A673 (cell line): ENCODE measurements around the gene LDLRAD3. TPM values are rescaled to one million over a fixed set of nuclear protein-coding genes. Genes with fewer than 3 reads are reported as not detected.

Source experiments
- BruUV-seq: library from RNA; stranded (reverse); fragments of 400-500 nt; replicated peaks from 2 replicates; lab custom pipeline; 2021; lab: Mats Ljungman, UMichigan
- CTCF ChIA-PET: fragments of 300-600 bp; sonication (Branson Sonifier 250); formaldehyde crosslinking; loops from one replicate; lab custom pipeline; 2022; ENCODE audit warnings: antibody characterized with exemption; lab: Charles Lee
- POLR2A ChIA-PET: fragments of 300-600 bp; sonication (Branson Sonifier 250); formaldehyde crosslinking; loops from one replicate; lab custom pipeline; 2022; ENCODE audit warnings: antibody characterized with exemption; ENCODE audit not compliant: low non-redundant PET; lab: Charles Lee
- DNase-seq: peaks from one replicate; pipeline ENCODE4 v3.0.0-alpha.2; 2015; ENCODE audit warnings: low spot score
- H3K27ac ChIP-seq: fragments of 200-600 bp; sonication (generic); 2 replicates; pipeline ENCODE4 v1.5.1; 2016; ENCODE audit warnings: mixed run types, low read depth, mild to moderate bottlenecking, mixed read lengths, antibody characterized with exemption, low read length; ENCODE audit not compliant: poor library complexity, severe bottlenecking
- H3K27me3 ChIP-seq: fragments of 200-600 bp; sonication (generic); replicated peaks from 2 replicates; pipeline ENCODE4 v1.6.1; 2017; ENCODE audit warnings: mixed run types, low read depth, mild to moderate bottlenecking, mixed read lengths, antibody characterized with exemption, low read length; ENCODE audit not compliant: insufficient read depth, poor library complexity
- H3K36me3 ChIP-seq: fragments of 200-600 bp; sonication (generic); 2 replicates; pipeline ENCODE4 v1.6.1; 2016; ENCODE audit warnings: mixed run types, mild to moderate bottlenecking, mixed read lengths, antibody characterized with exemption, low read length; ENCODE audit not compliant: insufficient read depth, poor library complexity, severe bottlenecking
- H3K4me1 ChIP-seq: fragments of 200-600 bp; sonication (generic); 2 replicates; pipeline ENCODE4 v1.6.1; 2017; ENCODE audit warnings: mixed run types, mild to moderate bottlenecking, mixed read lengths, antibody characterized with exemption, low read length; ENCODE audit not compliant: insufficient read depth, poor library complexity, severe bottlenecking
- H3K4me3 ChIP-seq: fragments of 200-600 bp; sonication (generic); 2 replicates; pipeline ENCODE4 v1.5.1; 2016; ENCODE audit warnings: low read depth, mixed run types, mild to moderate bottlenecking, mixed read lengths, low read length; ENCODE audit not compliant: poor library complexity, severe bottlenecking
- H3K9me3 ChIP-seq: fragments of 200-600 bp; sonication (generic); 2 replicates; pipeline ENCODE4 v1.6.1; 2016; ENCODE audit warnings: mixed run types, low read depth, mild to moderate bottlenecking, mixed read lengths, antibody characterized with exemption, low read length; ENCODE audit not compliant: poor library complexity, severe bottlenecking
- EZH2 ChIP-seq: fragments of 200-600 bp; sonication (generic); IDR thresholded peaks from 2 replicates; pipeline ENCODE4 v1.6.1; 2017; ENCODE audit warnings: borderline replicate concordance, low read depth, mild to moderate bottlenecking, mixed read lengths, antibody characterized with exemption, low read length; ENCODE audit not compliant: poor library complexity, severe bottlenecking
- intact Hi-C: fragments of 100-400 bp; cut with micrococcal nuclease; formaldehyde crosslinking; loops from one replicate; pipeline ENCODE4 v1.10.0; 2022; ENCODE audit not compliant: unreplicated experiment
- total RNA-seq: library from RNA; stranded (reverse); gene quantifications from 2 replicates; pipeline ENCODE4 v1.2.3, GENCODE V29; 2021
- TF ChIP-seq, protein P1 (sequence below): fragments of 300-800, 200-600 bp; sonication (generic); conservative IDR thresholded peaks from 2 replicates; pipeline ENCODE4 v1.5.1; 2017; ENCODE audit warnings: low read depth, mild to moderate bottlenecking, antibody characterized with exemption, low read length, moderate library complexity, mixed read lengths

The LDLRAD3 gene
- total RNA-seq, 1 experiment from 2014 or later = 13.1 TPM

DNA sequence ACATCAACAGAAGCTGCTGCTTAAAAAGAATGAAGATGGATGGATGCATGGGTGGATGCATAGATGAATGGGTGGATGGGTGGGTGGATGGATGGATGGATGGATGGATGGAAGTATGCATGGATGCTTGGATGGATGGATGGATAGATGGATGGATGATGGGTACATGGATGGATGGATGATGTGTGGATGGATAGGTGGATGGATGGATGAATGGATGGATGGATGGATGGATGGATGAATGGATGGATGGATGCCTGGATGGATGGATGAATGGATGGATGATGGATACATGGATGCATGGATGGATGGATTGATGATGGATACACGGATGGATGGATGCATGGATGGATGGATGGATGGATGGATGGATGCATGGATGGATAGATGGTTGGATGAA, 110.8 kb downstream of the LDLRAD3 start:
- H3K36me3 ChIP-seq = no peaks in the 10 kb centered on the region
- H3K4me3 ChIP-seq = no peak overlapping the region
- H3K27me3 ChIP-seq = no peaks in the 10 kb centered on the region
- CTCF ChIA-PET = no interaction called here
- no TSS peak for BruUV-seq
- no peak overlapping the region for H3K27ac ChIP-seq
- H3K9me3 ChIP-seq = no peaks in the 10 kb centered on the region
- DNase-seq = no peak
- POLR2A ChIA-PET = no interaction called here
- TF ChIP-seq EZH2 = no peak
- TF ChIP-seq, protein P1, sequence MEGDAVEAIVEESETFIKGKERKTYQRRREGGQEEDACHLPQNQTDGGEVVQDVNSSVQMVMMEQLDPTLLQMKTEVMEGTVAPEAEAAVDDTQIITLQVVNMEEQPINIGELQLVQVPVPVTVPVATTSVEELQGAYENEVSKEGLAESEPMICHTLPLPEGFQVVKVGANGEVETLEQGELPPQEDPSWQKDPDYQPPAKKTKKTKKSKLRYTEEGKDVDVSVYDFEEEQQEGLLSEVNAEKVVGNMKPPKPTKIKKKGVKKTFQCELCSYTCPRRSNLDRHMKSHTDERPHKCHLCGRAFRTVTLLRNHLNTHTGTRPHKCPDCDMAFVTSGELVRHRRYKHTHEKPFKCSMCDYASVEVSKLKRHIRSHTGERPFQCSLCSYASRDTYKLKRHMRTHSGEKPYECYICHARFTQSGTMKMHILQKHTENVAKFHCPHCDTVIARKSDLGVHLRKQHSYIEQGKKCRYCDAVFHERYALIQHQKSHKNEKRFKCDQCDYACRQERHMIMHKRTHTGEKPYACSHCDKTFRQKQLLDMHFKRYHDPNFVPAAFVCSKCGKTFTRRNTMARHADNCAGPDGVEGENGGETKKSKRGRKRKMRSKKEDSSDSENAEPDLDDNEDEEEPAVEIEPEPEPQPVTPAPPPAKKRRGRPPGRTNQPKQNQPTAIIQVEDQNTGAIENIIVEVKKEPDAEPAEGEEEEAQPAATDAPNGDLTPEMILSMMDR = no peak
- intact Hi-C loops = no loop called here
- H3K4me1 ChIP-seq = peaks cover 4% of the 10 kb centered on the region

DNA sequence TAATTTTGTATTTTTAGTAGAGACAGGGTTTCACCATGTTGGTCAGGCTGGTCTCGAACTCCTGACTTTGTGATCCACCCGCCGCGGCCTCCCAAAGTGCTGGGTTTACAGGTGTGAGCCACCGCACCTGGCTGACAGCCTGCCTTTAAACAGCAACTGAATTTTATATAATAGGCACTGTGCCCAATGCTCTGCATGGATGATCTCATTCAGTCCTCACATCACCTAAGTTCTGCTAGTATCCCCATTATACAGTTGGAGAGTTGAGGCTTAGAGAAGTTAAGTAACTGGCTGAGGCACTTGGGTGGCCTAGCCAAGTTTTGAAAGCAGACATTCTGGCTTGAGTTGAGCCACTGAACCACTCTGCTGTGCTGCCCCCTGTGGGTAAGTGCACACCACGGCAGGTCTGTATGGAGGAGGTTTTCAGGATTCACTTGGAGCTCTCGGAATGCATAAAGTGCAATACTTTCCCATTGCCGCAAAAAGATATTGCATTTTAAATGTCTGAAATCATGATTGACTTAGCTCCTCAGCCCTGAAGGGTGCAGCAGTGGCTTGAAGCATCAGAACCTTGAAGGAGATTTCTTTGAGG, 112.4 kb downstream of the LDLRAD3 start:
- POLR2A ChIA-PET = no interaction called here
- H3K4me3 ChIP-seq = no peak overlapping the region
- no TSS peak for BruUV-seq
- no peaks in the 10 kb centered on the region for H3K9me3 ChIP-seq
- intact Hi-C loops = loop anchor here (1.0 to 2.0 kb wide), 2 partner anchors 234 to 439 kb away; no protein-coding TSS in a partner anchor
- no peak overlapping the region for H3K27ac ChIP-seq
- no peak for TF ChIP-seq EZH2
- TF ChIP-seq, protein P1 = peak; percentile 100
- peaks cover 4% of the 10 kb centered on the region for H3K4me1 ChIP-seq
- no peaks in the 10 kb centered on the region for H3K27me3 ChIP-seq
- DNase-seq = peak; percentile 87
- no peaks in the 10 kb centered on the region for H3K36me3 ChIP-seq
- CTCF ChIA-PET = interaction anchor here (0.5 to 1.5 kb wide), 10 partner anchors 14 to 1755 kb away, joined by 3 to 22 read pairs (median 6); no protein-coding TSS in a partner anchor

GRCh38 chr11:36057379-36058042, 113.6 kb downstream of the LDLRAD3 start:
- DNase-seq = no peak
- no peaks in the 10 kb centered on the region for H3K4me1 ChIP-seq
- POLR2A ChIA-PET = no interaction called here
- H3K27ac ChIP-seq = no peak overlapping the region
- H3K27me3 ChIP-seq = no peaks in the 10 kb centered on the region
- no peak for TF ChIP-seq EZH2
- TF ChIP-seq, protein P1 = no peak
- H3K9me3 ChIP-seq = no peaks in the 10 kb centered on the region
- CTCF ChIA-PET = interaction anchor here (1.5 kb wide), 1 partner anchor 236 kb away, joined by 22 read pairs; no protein-coding TSS in a partner anchor
- intact Hi-C loops = loop anchor here (2.0 kb wide), 1 partner anchor 441 kb away; no protein-coding TSS in a partner anchor
- H3K36me3 ChIP-seq = no peaks in the 10 kb centered on the region
- no TSS peak for BruUV-seq
- no peak overlapping the region for H3K4me3 ChIP-seq
